ENCODE measurements around the gene OSBP.
A peak's percentile ranks its signal among the peaks of the same experiment; 100 is the strongest.

Gene OSBP

GRCh38 chr11:59611570-59612565 lies 3.7 kb downstream of the OSBP start:
- DNase-seq, result no peak
- in situ Hi-C loops (cut with HindIII; ENCODE audit: low pct_ligation_motif_present, low pct_unique_long_range_greater_than_20kb, low sequenced_read_pairs), result no loop called here

GRCh38 chr11:59610289-59610688 lies 5.3 kb downstream of the OSBP start:
- in situ Hi-C loops (cut with HindIII; ENCODE audit: low pct_ligation_motif_present, low pct_unique_long_range_greater_than_20kb, low sequenced_read_pairs), result no loop called here
- DNase-seq, result no peak

GRCh38 chr11:59607703-59608454 lies 7.7 kb downstream of the OSBP start:
- in situ Hi-C loops (cut with HindIII; ENCODE audit: low pct_ligation_motif_present, low pct_unique_long_range_greater_than_20kb, low sequenced_read_pairs), result no loop called here

GRCh38 chr11:59602432-59602831 lies 13.1 kb downstream of the OSBP start:
- in situ Hi-C loops (cut with HindIII; ENCODE audit: low pct_ligation_motif_present, low pct_unique_long_range_greater_than_20kb, low sequenced_read_pairs), result no loop called here
- DNase-seq, result no peak

More at GRCh38 chr11:59607703-59608454, 7.7 kb downstream of the OSBP start:
- DNase-seq, result no peak

- DNase-seq, result no peak
- in situ Hi-C loops (cut with HindIII; ENCODE audit: low pct_ligation_motif_present, low pct_unique_long_range_greater_than_20kb, low sequenced_read_pairs), result no loop called here
Observed at GRCh38 chr11:59601788-59602187, 13.8 kb downstream of the OSBP start.

- in situ Hi-C loops (cut with HindIII; ENCODE audit: low pct_ligation_motif_present, low pct_unique_long_range_greater_than_20kb, low sequenced_read_pairs), result no loop called here
- DNase-seq, result no peak
Observed at GRCh38 chr11:59600636-59601035, 14.9 kb downstream of the OSBP start.

GRCh38 chr11:59600234-59600633 lies 15.3 kb downstream of the OSBP start:
- DNase-seq, result no peak
- in situ Hi-C loops (cut with HindIII; ENCODE audit: low pct_ligation_motif_present, low pct_unique_long_range_greater_than_20kb, low sequenced_read_pairs), result no loop called here

- no peak for DNase-seq
Observed at GRCh38 chr11:59598961-59599360, 16.6 kb downstream of the OSBP start.

GRCh38 chr11:59584294-59584693 lies 31.3 kb downstream of the OSBP start:
- in situ Hi-C loops (cut with HindIII; ENCODE audit: low pct_ligation_motif_present, low pct_unique_long_range_greater_than_20kb, low sequenced_read_pairs), result no loop called here
- no peak for DNase-seq

More at GRCh38 chr11:59598961-59599360, 16.6 kb downstream of the OSBP start:
- in situ Hi-C loops (cut with HindIII; ENCODE audit: low pct_ligation_motif_present, low pct_unique_long_range_greater_than_20kb, low sequenced_read_pairs), result no loop called here

- no peak for DNase-seq
- in situ Hi-C loops (cut with HindIII; ENCODE audit: low pct_ligation_motif_present, low pct_unique_long_range_greater_than_20kb, low sequenced_read_pairs), result no loop called here
Observed at GRCh38 chr11:59582006-59582405, 33.6 kb downstream of the OSBP start.

- DNase-seq, result no peak
- in situ Hi-C loops (cut with HindIII; ENCODE audit: low pct_ligation_motif_present, low pct_unique_long_range_greater_than_20kb, low sequenced_read_pairs), result no loop called here
Observed at GRCh38 chr11:59578369-59578768, 37.2 kb downstream of the OSBP start.

- in situ Hi-C loops (cut with HindIII; ENCODE audit: low pct_ligation_motif_present, low pct_unique_long_range_greater_than_20kb, low sequenced_read_pairs), result no loop called here
- DNase-seq, result no peak
Observed at GRCh38 chr11:59575505-59575904, 40.1 kb downstream of the OSBP start.

GRCh38 chr11:59574932-59575502 lies 40.6 kb downstream of the OSBP start:
- in situ Hi-C loops (cut with HindIII; ENCODE audit: low pct_ligation_motif_present, low pct_unique_long_range_greater_than_20kb, low sequenced_read_pairs), result no loop called here
- no peak for DNase-seq

- in situ Hi-C loops (cut with HindIII; ENCODE audit: low pct_ligation_motif_present, low pct_unique_long_range_greater_than_20kb, low sequenced_read_pairs), result no loop called here
- DNase-seq, result no peak
Observed at GRCh38 chr11:59574467-59574866, 41.1 kb downstream of the OSBP start.

GRCh38 chr11:59573216-59573615 lies 42.4 kb downstream of the OSBP start:
- in situ Hi-C loops (cut with HindIII; ENCODE audit: low pct_ligation_motif_present, low pct_unique_long_range_greater_than_20kb, low sequenced_read_pairs), result no loop called here
- peak; percentile 39 for DNase-seq

GRCh38 chr11:59572091-59572490 lies 43.5 kb downstream of the OSBP start:
- in situ Hi-C loops (cut with HindIII; ENCODE audit: low pct_ligation_motif_present, low pct_unique_long_range_greater_than_20kb, low sequenced_read_pairs), result no loop called here
- DNase-seq, result no peak

- in situ Hi-C loops (cut with HindIII; ENCODE audit: low pct_ligation_motif_present, low pct_unique_long_range_greater_than_20kb, low sequenced_read_pairs), result no loop called here
Observed at GRCh38 chr11:59562292-59562691, 53.3 kb downstream of the OSBP start.

GRCh38 chr11:59560702-59561473 lies 54.7 kb downstream of the OSBP start:
- peak; percentile 77 for DNase-seq
- in situ Hi-C loops (cut with HindIII; ENCODE audit: low pct_ligation_motif_present, low pct_unique_long_range_greater_than_20kb, low sequenced_read_pairs), result no loop called here

More at GRCh38 chr11:59562292-59562691, 53.3 kb downstream of the OSBP start:
- no peak for DNase-seq
